Memory B cell (primary cell): Measurements from ENCODE around the gene BEND3.

Experiments
- ATAC-seq: fragments of 150-1000 bp; cut with Tn5 transposase; 2 replicates; pipeline ENCODE4 v1.10.0; 2021; ENCODE audit warnings: low read depth, mild to moderate bottlenecking, moderate library complexity
- DNase-seq, 2 donors: peaks; one replicate each; pipeline ENCODE4 v3.0.0; 2022; ENCODE audit warnings: low spot score in 2 of 2
- H3K27ac Mint-ChIP-seq: one replicate; pipeline ENCODE4 v1.8.0; 2022; ENCODE audit warnings: mild to moderate bottlenecking, moderate library complexity, mixed read lengths
- H3K27me3 Mint-ChIP-seq: one replicate; pipeline ENCODE4 v1.8.0; 2022; ENCODE audit warnings: mixed read lengths
- H3K36me3 Mint-ChIP-seq: one replicate; pipeline ENCODE4 v1.8.0; 2022; ENCODE audit warnings: mild to moderate bottlenecking, mixed read lengths
- H3K4me1 Mint-ChIP-seq: one replicate; pipeline ENCODE4 v1.8.0; 2022; ENCODE audit warnings: mixed read lengths
- H3K4me3 Mint-ChIP-seq: one replicate; pipeline ENCODE4 v1.8.0; 2022; ENCODE audit warnings: mild to moderate bottlenecking, moderate library complexity, mixed read lengths
- H3K9me3 Mint-ChIP-seq: one replicate; pipeline ENCODE4 v1.8.0; 2022; ENCODE audit warnings: mixed read lengths

The BEND3 gene

DNA sequence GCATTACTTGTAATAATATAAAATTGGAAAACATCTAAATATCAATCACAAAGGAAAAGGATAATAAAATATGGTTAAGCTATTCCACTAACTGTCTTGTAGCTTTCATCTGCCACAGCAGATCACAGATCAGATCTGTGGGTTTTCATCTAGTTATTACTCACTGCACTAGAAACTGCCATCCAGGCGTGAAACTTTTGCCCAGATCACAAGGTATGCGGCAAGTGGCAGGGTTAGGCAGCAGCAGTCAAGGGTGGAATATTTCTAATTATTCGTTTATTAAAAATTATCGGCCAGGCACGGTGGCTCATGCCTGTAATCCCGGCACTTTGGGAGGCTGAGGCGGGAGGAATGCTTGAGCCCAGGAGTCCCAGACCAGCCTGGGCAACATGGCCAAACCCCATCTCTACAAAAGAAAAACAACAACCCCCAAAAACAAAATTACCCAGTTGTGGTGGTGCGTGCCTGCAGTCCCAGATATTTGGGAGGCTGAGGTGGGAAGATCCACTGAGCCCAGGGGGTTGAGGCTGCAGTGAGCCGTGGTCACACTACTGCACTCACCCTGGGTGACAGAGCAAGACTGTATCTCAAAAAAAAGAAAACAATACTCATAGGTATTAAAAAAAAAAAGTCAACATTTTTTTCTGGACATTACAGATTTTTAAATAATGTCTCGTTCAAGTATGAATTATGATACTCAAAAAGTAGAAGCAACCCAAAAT, 32.1 kb downstream of the BEND3 start:
- H3K9me3 Mint-ChIP-seq: no peaks in the 10 kb centered on the region
- no peak overlapping the region for H3K27ac Mint-ChIP-seq
- H3K4me3 Mint-ChIP-seq: no peak overlapping the region
- ATAC-seq: no peak
- peaks cover 15% of the 10 kb centered on the region for H3K36me3 Mint-ChIP-seq
- H3K27me3 Mint-ChIP-seq: no peaks in the 10 kb centered on the region
- no peak for DNase-seq
- H3K4me1 Mint-ChIP-seq: peaks cover 3% of the 10 kb centered on the region

GRCh38 chr6:107082045-107082444, 33.3 kb downstream of the BEND3 start:
- no peaks in the 10 kb centered on the region for H3K9me3 Mint-ChIP-seq
- no peaks in the 10 kb centered on the region for H3K4me1 Mint-ChIP-seq
- peaks cover 12% of the 10 kb centered on the region for H3K36me3 Mint-ChIP-seq
- no peak for ATAC-seq
- no peak overlapping the region for H3K4me3 Mint-ChIP-seq
- no peaks in the 10 kb centered on the region for H3K27me3 Mint-ChIP-seq
- DNase-seq: no peak
- no peak overlapping the region for H3K27ac Mint-ChIP-seq

DNA sequence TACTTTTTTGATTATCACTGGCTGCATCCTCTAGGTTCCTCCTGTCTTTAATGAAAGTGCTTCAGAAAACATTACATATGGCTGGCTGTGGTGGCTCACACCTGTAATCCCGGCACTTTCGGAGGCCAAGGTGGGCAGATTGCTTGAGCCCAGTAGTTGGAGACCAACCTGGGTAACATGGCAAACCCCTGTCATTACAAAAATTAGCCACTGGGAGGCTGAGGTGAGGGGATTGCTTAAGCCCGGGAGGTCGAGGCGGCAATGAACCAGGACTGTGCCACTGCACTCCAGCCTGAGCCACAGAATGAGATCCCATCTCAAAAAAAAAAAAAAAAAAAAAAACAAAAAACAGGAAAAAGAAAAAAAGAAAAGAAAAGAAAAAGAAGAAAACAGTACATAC, 35.3 kb downstream of the BEND3 start:
- Mint-ChIP-seq H3K9me3 (no peaks in the 10 kb centered on the region), H3K4me1 (no peaks in the 10 kb centered on the region), H3K36me3 (peaks cover 11% of the 10 kb centered on the region), H3K27ac (no peak overlapping the region), H3K4me3 (no peak overlapping the region), H3K27me3 (no peaks in the 10 kb centered on the region)
- DNase-seq: no peak
- ATAC-seq: peak; percentile 29

DNA sequence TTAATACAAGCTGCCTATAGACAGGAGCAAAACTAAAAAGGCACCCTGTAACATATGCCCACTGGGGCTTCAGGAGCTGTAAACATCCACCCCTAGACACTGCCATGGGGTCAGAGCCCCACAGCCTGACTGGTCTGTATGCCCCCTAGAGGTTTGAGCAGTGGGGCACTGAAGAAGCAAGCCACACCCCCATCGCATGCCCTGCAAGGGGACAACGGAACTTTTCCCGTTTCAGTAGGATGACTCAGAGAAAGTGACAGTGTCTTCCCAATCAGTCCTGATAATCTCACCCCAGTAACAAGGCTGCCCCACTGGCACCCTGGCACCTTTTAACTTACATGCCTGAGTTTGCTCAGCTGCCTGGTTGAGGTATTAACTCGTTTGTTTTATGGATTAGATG, 35.9 kb downstream of the BEND3 start:
- Mint-ChIP-seq H3K9me3 (no peaks in the 10 kb centered on the region), H3K36me3 (peaks cover 6% of the 10 kb centered on the region), H3K27me3 (no peaks in the 10 kb centered on the region), H3K4me1 (no peaks in the 10 kb centered on the region), H3K27ac (no peak overlapping the region), H3K4me3 (no peak overlapping the region)
- DNase-seq (no peak), ATAC-seq (no peak)

- Mint-ChIP-seq H3K9me3 (no peaks in the 10 kb centered on the region), H3K27ac (no peak overlapping the region), H3K4me1 (no peaks in the 10 kb centered on the region), H3K4me3 (no peak overlapping the region), H3K36me3 (no peaks in the 10 kb centered on the region), H3K27me3 (no peaks in the 10 kb centered on the region)
- no peak for ATAC-seq
- DNase-seq: no peak
These were observed 37.6 kb downstream of the BEND3 start for GRCh38 chr6:107077710-107078109.

- H3K4me3 Mint-ChIP-seq: no peak overlapping the region
- H3K4me1 Mint-ChIP-seq: no peaks in the 10 kb centered on the region
- H3K9me3 Mint-ChIP-seq: no peaks in the 10 kb centered on the region
- no peaks in the 10 kb centered on the region for H3K27me3 Mint-ChIP-seq
- no peak overlapping the region for H3K27ac Mint-ChIP-seq
- H3K36me3 Mint-ChIP-seq: no peaks in the 10 kb centered on the region
- DNase-seq: no peak
- no peak for ATAC-seq
These were observed 39.3 kb downstream of the BEND3 start for GRCh38 chr6:107075951-107076381.

DNA sequence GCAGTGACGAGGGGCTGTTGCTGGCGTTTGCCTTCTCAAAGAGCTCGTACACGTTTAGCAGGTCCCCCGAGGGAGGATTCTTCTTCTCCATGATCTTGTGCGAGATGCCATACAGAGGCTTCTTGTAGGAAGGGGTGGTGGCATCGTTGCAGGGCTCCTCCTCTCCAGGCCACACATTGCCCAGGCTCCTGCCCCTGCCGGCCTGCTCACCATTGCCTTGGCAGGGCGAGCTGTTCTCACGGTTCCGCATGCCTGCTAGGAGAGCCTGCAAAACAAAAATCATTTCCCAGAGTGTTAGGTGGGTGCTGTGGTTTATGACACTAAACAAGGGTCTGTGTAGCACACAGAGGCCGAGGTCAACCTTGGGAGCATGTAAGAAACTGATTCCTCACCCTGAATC, 44.6 kb downstream of the BEND3 start:
- no peaks in the 10 kb centered on the region for H3K27me3 Mint-ChIP-seq
- H3K4me3 Mint-ChIP-seq: no peak overlapping the region
- DNase-seq (no peak), ATAC-seq (no peak)
- no peaks in the 10 kb centered on the region for H3K9me3 Mint-ChIP-seq
- peaks cover 7% of the 10 kb centered on the region for H3K36me3 Mint-ChIP-seq
- no peak overlapping the region for H3K27ac Mint-ChIP-seq
- no peaks in the 10 kb centered on the region for H3K4me1 Mint-ChIP-seq

- Mint-ChIP-seq H3K4me3 (no peak overlapping the region), H3K27ac (no peak overlapping the region), H3K4me1 (peaks cover under 1% of the 10 kb centered on the region), H3K36me3 (peaks cover 7% of the 10 kb centered on the region), H3K27me3 (no peaks in the 10 kb centered on the region), H3K9me3 (no peaks in the 10 kb centered on the region)
- DNase-seq (no peak), ATAC-seq (no peak)
These were observed 45.4 kb downstream of the BEND3 start for GRCh38 chr6:107069631-107070548.

DNA sequence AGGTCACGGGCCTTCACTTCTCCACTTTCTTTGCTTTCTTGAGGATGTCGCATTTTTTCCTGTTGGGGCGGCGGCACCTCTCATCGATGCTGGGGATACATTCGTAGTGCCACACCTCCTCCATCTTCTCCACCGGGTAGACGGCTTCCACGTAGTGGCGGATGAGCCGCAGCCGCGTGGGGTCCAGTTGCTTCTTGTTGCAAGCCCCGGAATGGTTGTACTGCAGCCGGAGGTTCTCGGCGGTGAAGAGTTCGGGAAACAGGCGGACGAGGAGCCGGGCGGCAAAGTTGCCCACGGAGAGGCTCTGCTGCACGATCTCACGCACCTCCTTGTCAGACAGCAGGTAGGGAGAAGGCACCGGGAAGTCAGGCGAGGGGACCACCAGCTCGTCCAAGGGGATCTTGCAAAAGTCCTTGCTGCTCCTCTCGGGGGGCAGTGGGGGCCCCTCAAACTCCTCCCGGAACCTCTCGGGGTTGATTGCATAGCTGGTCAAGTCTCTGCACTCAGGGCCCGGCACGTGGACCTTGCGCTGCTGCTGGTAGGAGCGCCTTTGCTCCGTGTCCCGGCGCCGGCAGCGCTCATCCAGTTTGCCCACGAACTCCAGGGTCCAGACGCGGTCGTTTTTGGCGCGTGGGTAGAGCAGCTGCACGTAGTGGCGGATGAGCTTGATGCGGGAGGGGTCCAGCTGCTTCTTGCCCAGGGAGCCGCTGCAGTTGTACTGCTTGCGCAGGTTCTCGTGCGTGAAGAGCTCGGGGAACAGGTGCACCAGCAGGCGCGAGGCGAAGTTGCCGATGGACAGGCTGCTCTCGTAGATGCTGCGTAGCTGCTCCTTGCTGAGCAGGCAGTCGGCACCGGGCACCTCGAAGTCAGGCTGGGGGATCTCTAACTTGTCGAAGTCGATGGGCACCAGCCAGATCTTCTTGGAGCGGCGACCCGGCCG, 46.4 kb downstream of the BEND3 start:
- no peak for ATAC-seq
- peaks cover 2% of the 10 kb centered on the region for H3K4me1 Mint-ChIP-seq
- H3K36me3 Mint-ChIP-seq: peaks cover 7% of the 10 kb centered on the region
- no peak overlapping the region for H3K4me3 Mint-ChIP-seq
- no peaks in the 10 kb centered on the region for H3K27me3 Mint-ChIP-seq
- no peak overlapping the region for H3K27ac Mint-ChIP-seq
- H3K9me3 Mint-ChIP-seq: no peaks in the 10 kb centered on the region
- no peak for DNase-seq

DNA sequence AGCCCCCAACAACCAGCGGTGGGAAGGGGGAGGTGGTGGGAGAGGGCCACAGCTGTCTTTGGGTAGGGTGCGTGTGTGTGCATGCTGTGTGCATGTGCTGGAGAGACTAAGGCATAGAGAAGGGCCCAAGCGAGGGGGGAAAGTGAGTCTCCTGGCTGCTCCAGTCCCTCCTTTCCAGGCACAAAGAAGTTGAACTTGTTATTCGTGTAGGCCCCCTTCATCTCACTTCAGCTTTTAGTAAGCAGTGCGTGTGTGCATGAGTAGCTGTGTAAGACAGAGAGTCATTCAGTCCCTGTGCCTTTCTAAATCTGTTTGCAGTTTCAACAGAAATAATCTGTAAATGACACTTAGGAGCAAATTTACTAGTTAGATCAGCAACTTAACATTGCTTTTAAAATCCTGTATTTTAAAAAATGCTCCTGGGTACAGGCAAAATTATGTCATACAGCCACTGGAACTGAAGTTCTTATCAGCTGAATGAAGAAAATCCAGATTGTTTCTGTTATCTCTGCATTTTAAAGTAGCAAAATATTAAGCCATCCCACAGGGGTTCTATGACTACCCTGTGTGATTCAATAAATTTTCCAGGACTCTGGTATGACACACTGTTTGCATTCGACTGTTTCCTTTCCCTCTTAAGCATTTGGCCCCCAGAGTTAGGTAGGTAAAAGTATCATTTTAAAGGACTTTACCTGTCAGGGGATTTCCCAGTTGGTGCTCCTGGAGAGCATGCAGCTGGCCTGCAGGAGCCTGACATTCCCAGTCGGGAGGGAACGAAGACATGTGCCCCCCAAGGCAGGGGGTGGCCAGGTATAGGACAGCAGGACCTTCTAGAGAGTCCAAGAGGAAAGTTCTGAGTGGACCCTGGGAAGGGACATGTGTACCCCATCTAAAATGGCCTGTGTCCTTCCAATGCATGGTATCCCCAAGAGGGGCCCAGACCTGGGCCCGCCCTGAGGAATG, 48.3 kb downstream of the BEND3 start:
- ATAC-seq (no peak), DNase-seq (no peak)
- no peaks in the 10 kb centered on the region for H3K9me3 Mint-ChIP-seq
- H3K27ac Mint-ChIP-seq: no peak overlapping the region
- H3K36me3 Mint-ChIP-seq: peaks cover 7% of the 10 kb centered on the region
- no peaks in the 10 kb centered on the region for H3K27me3 Mint-ChIP-seq
- peaks cover 2% of the 10 kb centered on the region for H3K4me1 Mint-ChIP-seq
- no peak overlapping the region for H3K4me3 Mint-ChIP-seq

GRCh38 chr6:107064579-107065065, 50.7 kb downstream of the BEND3 start:
- no peak overlapping the region for H3K4me3 Mint-ChIP-seq
- peaks cover 5% of the 10 kb centered on the region for H3K36me3 Mint-ChIP-seq
- no peak overlapping the region for H3K27ac Mint-ChIP-seq
- DNase-seq: no peak
- H3K27me3 Mint-ChIP-seq: no peaks in the 10 kb centered on the region
- peaks cover 13% of the 10 kb centered on the region for H3K4me1 Mint-ChIP-seq
- no peaks in the 10 kb centered on the region for H3K9me3 Mint-ChIP-seq
- no peak for ATAC-seq

- Mint-ChIP-seq H3K27me3 (no peaks in the 10 kb centered on the region), H3K27ac (no peak overlapping the region), H3K4me1 (peaks cover 13% of the 10 kb centered on the region), H3K4me3 (peak overlapping the region; percentile 50), H3K9me3 (no peaks in the 10 kb centered on the region), H3K36me3 (peaks cover 2% of the 10 kb centered on the region)
- DNase-seq (no peak), ATAC-seq (no peak)
These were observed 52.6 kb downstream of the BEND3 start for GRCh38 chr6:107062691-107063090.
